Endodermal cell (in vitro differentiated cells): ENCODE data around the gene SGMS1. TPM values are rescaled to one million over a fixed set of nuclear protein-coding genes. Genes with fewer than 3 reads are reported as not detected.

Experiments
- DNase-seq: peaks from one replicate; pipeline ENCODE4 v3.0.0-alpha.2; 2017
- H3K27ac ChIP-seq: 2 replicates; pipeline ENCODE4 v1.5.1; 2013; ENCODE audit warnings: mild to moderate bottlenecking, low read depth, low read length, moderate library complexity
- H3K27me3 ChIP-seq: 2 replicates; pipeline ENCODE4 v1.6.1; 2013; ENCODE audit warnings: mild to moderate bottlenecking, low read length, moderate library complexity; ENCODE audit not compliant: insufficient read depth, control insufficient read depth, poor library complexity, severe bottlenecking
- H3K36me3 ChIP-seq: 2 replicates; pipeline ENCODE4 v1.7.0; 2013; ENCODE audit warnings: mild to moderate bottlenecking, low read length, moderate library complexity; ENCODE audit not compliant: control insufficient read depth, insufficient read depth
- H3K4me1 ChIP-seq: one replicate; pipeline ENCODE4 v1.7.0; 2013; ENCODE audit warnings: low read length; ENCODE audit not compliant: control insufficient read depth, insufficient read depth
- H3K4me3 ChIP-seq: 2 replicates; pipeline ENCODE4 v1.5.1; 2013; ENCODE audit warnings: mild to moderate bottlenecking, low read length, moderate library complexity
- H3K9ac ChIP-seq: 2 replicates; pipeline ENCODE4 v1.6.1; 2013; ENCODE audit warnings: mild to moderate bottlenecking, low read length, moderate library complexity; ENCODE audit not compliant: poor library complexity, severe bottlenecking; ENCODE audit errors: extremely low read depth
- H3K9me3 ChIP-seq: 2 replicates; pipeline ENCODE4 v1.6.1; 2013; ENCODE audit warnings: mild to moderate bottlenecking, low read length, moderate library complexity; ENCODE audit not compliant: control insufficient read depth
- H3K27ac Mint-ChIP-seq: 2 replicates; pipeline ENCODE4 v1.8.0; 2020; ENCODE audit warnings: mixed read lengths
- H3K27me3 Mint-ChIP-seq: 2 replicates; pipeline ENCODE4 v1.8.0; 2021; ENCODE audit warnings: mild to moderate bottlenecking, mixed read lengths; ENCODE audit not compliant: insufficient read depth
- H3K36me3 Mint-ChIP-seq: 2 replicates; pipeline ENCODE4 v1.8.0; 2020; ENCODE audit warnings: low read depth, mixed read lengths
- H3K4me1 Mint-ChIP-seq: 2 replicates; pipeline ENCODE4 v1.8.0; 2020; ENCODE audit warnings: mixed read lengths
- H3K4me3 Mint-ChIP-seq: 2 replicates; pipeline ENCODE4 v1.8.0; 2020; ENCODE audit warnings: mild to moderate bottlenecking, moderate library complexity, mixed read lengths
- H3K9me3 Mint-ChIP-seq: 2 replicates; pipeline ENCODE4 v1.8.0; 2020; ENCODE audit warnings: mild to moderate bottlenecking, mixed read lengths
- CTCF ChIP-seq: fragments of 200-600 bp; sonication (generic); conservative IDR thresholded peaks from 2 replicates; pipeline ENCODE4 v1.5.0; 2021; ENCODE audit warnings: antibody characterized with exemption, mild to moderate bottlenecking
- WGBS, 2 experiments: methylation state at CpG; one replicate each; pipeline versions ENCODE4 v1.1.5 to v1.1.7; 2013; ENCODE audit warnings: missing lambda C conversion rate in 2 of 2, mixed read lengths in 1 of 2; ENCODE audit not compliant: insufficient coverage in 1 of 2, insufficient read length in 1 of 2; 5-methylcytosine and 5-hydroxymethylcytosine counted together
- total RNA-seq, 2 donors: library from RNA; stranded (reverse); fragmentation: NEBNext Ultra II Directional in 1 of 2; extraction: Animal tissue kit (Norgen Biotek cat#: 25700) in 1 of 2; gene quantifications; 2 replicates in 1 of 2; 3 replicates in 1 of 2; pipeline ENCODE4 v1.2.1, GENCODE V29; 2021

Gene SGMS1
- total RNA-seq, 2 donors from 2014 or later: 12.0 to 14.3 TPM

- Mint-ChIP-seq H3K9me3 (no peaks in the 10 kb centered on the region), H3K27ac (no peak overlapping the region), H3K4me3 (no peak overlapping the region), H3K27me3 (no peaks in the 10 kb centered on the region), H3K4me1 (peaks cover 35% of the 10 kb centered on the region), H3K36me3 (no peaks in the 10 kb centered on the region)
- Histone ChIP-seq H3K4me3 (no peak overlapping the region), H3K4me1 (peaks cover 10% of the 10 kb centered on the region), H3K9ac (no peak overlapping the region), H3K36me3 (no peaks in the 10 kb centered on the region), H3K9me3 (no peaks in the 10 kb centered on the region), H3K27me3 (no peaks in the 10 kb centered on the region), H3K27ac (no peak overlapping the region)
- no peak for TF ChIP-seq CTCF
- 89 to 96% methylated on average over 4 to 5 of the region's 5 CpGs for WGBS, 2 experiments
- no peak for DNase-seq
Observed at GRCh38 chr10:50511492-50512213, 112.1 kb downstream of the SGMS1 start.

GRCh38 chr10:50510517-50511473, 113.0 kb downstream of the SGMS1 start:
- no peak for TF ChIP-seq CTCF
- WGBS, 2 experiments: 98 to 100% methylated on average over 1 to 2 of the region's 3 CpGs
- H3K36me3 Mint-ChIP-seq: no peaks in the 10 kb centered on the region
- H3K27me3 Mint-ChIP-seq: no peaks in the 10 kb centered on the region
- no peak overlapping the region for H3K27ac Mint-ChIP-seq
- Histone ChIP-seq H3K27ac (no peak overlapping the region), H3K9me3 (no peaks in the 10 kb centered on the region), H3K9ac (no peak overlapping the region), H3K27me3 (no peaks in the 10 kb centered on the region), H3K4me3 (no peak overlapping the region), H3K36me3 (no peaks in the 10 kb centered on the region), H3K4me1 (peaks cover 10% of the 10 kb centered on the region)
- no peak overlapping the region for H3K4me3 Mint-ChIP-seq
- peaks cover 37% of the 10 kb centered on the region for H3K4me1 Mint-ChIP-seq
- DNase-seq: no peak
- H3K9me3 Mint-ChIP-seq: no peaks in the 10 kb centered on the region

- Mint-ChIP-seq H3K27ac (no peak overlapping the region), H3K4me1 (peaks cover 44% of the 10 kb centered on the region), H3K4me3 (no peak overlapping the region), H3K36me3 (no peaks in the 10 kb centered on the region), H3K9me3 (no peaks in the 10 kb centered on the region), H3K27me3 (no peaks in the 10 kb centered on the region)
- no peak for TF ChIP-seq CTCF
- DNase-seq: no peak
- H3K4me3 ChIP-seq: no peak overlapping the region
- no peaks in the 10 kb centered on the region for H3K36me3 ChIP-seq
- no peak overlapping the region for H3K27ac ChIP-seq
- peaks cover 10% of the 10 kb centered on the region for H3K4me1 ChIP-seq
- 93 to 94% methylated on average over 3 to 5 of the region's 5 CpGs for WGBS, 2 experiments
- H3K27me3 ChIP-seq: no peaks in the 10 kb centered on the region
- H3K9me3 ChIP-seq: no peaks in the 10 kb centered on the region
- no peak overlapping the region for H3K9ac ChIP-seq
Observed at GRCh38 chr10:50508315-50509051, 115.3 kb downstream of the SGMS1 start.
